ENCODE data around the gene L3MBTL4. TPM values are rescaled to one million over a fixed set of nuclear protein-coding genes. Genes with fewer than 3 reads are reported as not detected.

Gene L3MBTL4
- total RNA-seq, 2 experiments from 2014 or later: 0.29 to 0.31 TPM

GRCh38 chr18:5914016-5914415, 500.7 kb downstream of the L3MBTL4 start:
- CTCF ChIA-PET: no interaction called here

GRCh38 chr18:5912566-5912965, 502.1 kb downstream of the L3MBTL4 start:
- H3K36me3 Mint-ChIP-seq: no peaks in the 10 kb centered on the region
- ChIA-PET POLR2A (no interaction called here), CTCF (interaction anchor here (0.6 kb wide), 1 partner anchor 1084 kb away, joined by 4 read pairs; no protein-coding TSS in a partner anchor)
- no peaks in the 10 kb centered on the region for H3K9me3 Mint-ChIP-seq
- DNase-seq: no peak
- H3K27ac Mint-ChIP-seq: no peak overlapping the region
- no peak overlapping the region for H3K4me3 Mint-ChIP-seq
- intact Hi-C loops (cut with micrococcal nuclease): no loop called here
- H3K27me3 Mint-ChIP-seq: peaks cover 1% of the 10 kb centered on the region
- H3K4me1 Mint-ChIP-seq (ENCODE audit: low read depth): no peaks in the 10 kb centered on the region

More at GRCh38 chr18:5914016-5914415, 500.7 kb downstream of the L3MBTL4 start:
- POLR2A ChIA-PET: no interaction called here
- DNase-seq: no peak
- H3K9me3 Mint-ChIP-seq: no peaks in the 10 kb centered on the region
- no peaks in the 10 kb centered on the region for H3K4me1 Mint-ChIP-seq (ENCODE audit: low read depth)
- H3K27me3 Mint-ChIP-seq: no peaks in the 10 kb centered on the region
- H3K4me3 Mint-ChIP-seq: no peak overlapping the region
- H3K27ac Mint-ChIP-seq: no peak overlapping the region
- H3K36me3 Mint-ChIP-seq: no peaks in the 10 kb centered on the region
- intact Hi-C loops (cut with micrococcal nuclease): no loop called here

- intact Hi-C loops (cut with micrococcal nuclease): no loop called here
- DNase-seq: no peak
- no peaks in the 10 kb centered on the region for H3K9me3 Mint-ChIP-seq
- POLR2A ChIA-PET: no interaction called here
- H3K36me3 Mint-ChIP-seq: no peaks in the 10 kb centered on the region
- H3K4me3 Mint-ChIP-seq: no peak overlapping the region
- H3K4me1 Mint-ChIP-seq (ENCODE audit: low read depth): no peaks in the 10 kb centered on the region
- peaks cover 5% of the 10 kb centered on the region for H3K27me3 Mint-ChIP-seq
- no peak overlapping the region for H3K27ac Mint-ChIP-seq
- CTCF ChIA-PET: no interaction called here
Measured at GRCh38 chr18:5909125-5909524, 505.6 kb downstream of the L3MBTL4 start.

Small RNAs within 50 kb of the gene (microRNA-seq; reads per million reads assigned to microRNA genes)
- gene MIR4317 (ENCODE audit: borderline microRNAs expressed, borderline number of aligned reads, borderline replicate concordance): not detected

Measured in activated CD4-positive, alpha-beta memory T cell treated with anti-CD3 and anti-CD28 coated beads for 36 hours (primary cell).